Measurements from ENCODE around the gene FYN. TPM values are rescaled to one million over a fixed set of nuclear protein-coding genes. Genes with fewer than 3 reads are reported as not detected.

Gene FYN
- total RNA-seq, 1 experiment from 2014 or later = 18.5 TPM

DNA sequence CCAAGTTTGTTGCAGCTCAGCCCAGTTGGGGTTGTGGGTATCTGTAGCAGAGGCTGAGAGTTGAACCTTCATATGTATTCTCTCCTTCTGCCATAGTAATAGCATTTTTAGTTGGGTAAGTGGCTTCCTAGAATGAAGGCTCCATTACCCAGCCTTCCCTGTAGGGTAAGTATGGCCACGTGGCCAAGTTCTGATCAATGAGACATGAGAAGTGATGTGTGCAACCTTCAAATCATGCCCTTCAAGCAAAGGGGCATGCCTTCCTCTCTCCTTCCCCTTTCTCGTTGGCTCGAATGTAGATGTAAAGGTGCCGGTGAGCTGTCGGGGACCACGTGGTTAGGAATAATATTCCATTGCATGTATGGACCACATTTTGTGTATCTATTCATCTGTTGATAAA lies 254.8 kb downstream of the FYN start:
- no peak overlapping the region for H3K27ac ChIP-seq (ENCODE audit: low read depth, low read length)
- H3K4me2 ChIP-seq (ENCODE audit: low read length) = no peak overlapping the region
- TF ChIP-seq FOSL1 (IDR thresholded peaks at IDR 0.05; ENCODE audit: low read depth) = no peak
- TF ChIP-seq YY1 (IDR thresholded peaks at IDR 0.05; ENCODE audit: extremely low read depth, insufficient replicate concordance, low read depth, low read length) = no peak
- no peak for TF ChIP-seq SP1 (IDR thresholded peaks at IDR 0.05; ENCODE audit: low read depth)
- TF ChIP-seq POLR2A (IDR thresholded peaks at IDR 0.05; ENCODE audit: borderline replicate concordance, extremely low read depth, insufficient read depth, insufficient read length) = no peak
- TF ChIP-seq RAD21 (IDR thresholded peaks at IDR 0.05; ENCODE audit: low read depth) = no peak
- no peak for TF ChIP-seq ZNF274 (IDR thresholded peaks at IDR 0.05; ENCODE audit: low read depth, low read length)
- TF ChIP-seq, protein P1, sequence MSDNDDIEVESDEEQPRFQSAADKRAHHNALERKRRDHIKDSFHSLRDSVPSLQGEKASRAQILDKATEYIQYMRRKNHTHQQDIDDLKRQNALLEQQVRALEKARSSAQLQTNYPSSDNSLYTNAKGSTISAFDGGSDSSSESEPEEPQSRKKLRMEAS (IDR thresholded peaks at IDR 0.05) = no peak
- TF ChIP-seq, protein P2, sequence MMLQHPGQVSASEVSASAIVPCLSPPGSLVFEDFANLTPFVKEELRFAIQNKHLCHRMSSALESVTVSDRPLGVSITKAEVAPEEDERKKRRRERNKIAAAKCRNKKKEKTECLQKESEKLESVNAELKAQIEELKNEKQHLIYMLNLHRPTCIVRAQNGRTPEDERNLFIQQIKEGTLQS (IDR thresholded peaks at IDR 0.05) = no peak
- H3K9me3 ChIP-seq (ENCODE audit: control insufficient read depth in 1 of 2, insufficient read depth in 1 of 2, low read depth in 1 of 2, low read length in 2 of 2) = no peaks in the 10 kb centered on the region
- H3K4me3 ChIP-seq (replicated peaks in 1 of 2; ENCODE audit: low read depth in 1 of 2, low read length in 2 of 2) = no peak overlapping the region
- H3K4me1 ChIP-seq (ENCODE audit: control insufficient read depth in 1 of 2, insufficient read depth in 2 of 2, low read length in 2 of 2) = peaks cover 0 to 10% of the 10 kb centered on the region in 2 experiments; a peak in 2 of 4 replicates
- RAD21 ChIA-PET (ENCODE audit: low non-redundant PET in 1 of 2, low total read pairs in 2 of 2, uncharacterized antibody in 2 of 2, unreplicated experiment in 2 of 2) = no interaction called here
- H3K9ac ChIP-seq (ENCODE audit: low read length) = no peak overlapping the region
- intact Hi-C loops (cut with micrococcal nuclease) = no loop called here
- no TSS peak for BruUV-seq (replicated peaks)
- H2AFZ ChIP-seq (ENCODE audit: low read depth, low read length, poor library complexity, severe bottlenecking) = no peak overlapping the region
- POLR2A ChIA-PET = no interaction called here
- H3K36me3 ChIP-seq (ENCODE audit: control insufficient read depth in 1 of 2, insufficient read depth in 2 of 2, low read length in 2 of 2) = no peaks in the 10 kb centered on the region
- H3K9me2 ChIP-seq (ENCODE audit: insufficient read depth) = no peaks in the 10 kb centered on the region
- no peaks in the 10 kb centered on the region for H3K27me3 ChIP-seq (ENCODE audit: insufficient read depth, low read length)
- ATAC-seq (no peak), DNase-seq (ENCODE audit: low read depth, low spot score) (no peak)
- no peaks in the 10 kb centered on the region for H4K20me1 ChIP-seq (ENCODE audit: insufficient read depth)
- CTCF ChIA-PET = no interaction called here
- no peaks in the 10 kb centered on the region for H3K79me2 ChIP-seq (ENCODE audit: insufficient read depth, low read length)

DNA sequence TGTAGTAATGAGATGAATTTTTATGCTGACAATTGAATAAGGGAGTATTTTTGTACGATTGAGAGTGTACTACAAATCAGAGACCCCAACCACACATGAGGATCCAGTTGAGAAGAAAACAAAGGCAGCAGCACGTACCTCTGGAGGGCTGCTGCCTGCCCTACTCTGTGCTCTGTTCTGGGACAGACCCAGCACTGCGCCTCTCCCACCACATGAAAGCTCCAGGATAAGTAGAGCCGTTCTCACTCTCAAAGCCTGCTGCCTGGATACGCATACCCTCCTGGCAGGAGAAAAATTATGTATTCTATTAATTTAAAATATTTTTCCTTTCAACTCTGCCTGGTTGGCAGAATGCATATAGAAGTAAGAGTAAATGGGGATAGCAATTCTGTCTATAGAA lies 256.1 kb downstream of the FYN start:
- BruUV-seq (replicated peaks) = no TSS peak
- Histone ChIP-seq H3K27me3 (ENCODE audit: insufficient read depth, low read length) (no peaks in the 10 kb centered on the region), H3K9ac (ENCODE audit: low read length) (no peak overlapping the region), H3K9me2 (ENCODE audit: insufficient read depth) (no peaks in the 10 kb centered on the region), H3K36me3 (ENCODE audit: control insufficient read depth in 1 of 2, insufficient read depth in 2 of 2, low read length in 2 of 2) (no peaks in the 10 kb centered on the region), H3K4me3 (replicated peaks in 1 of 2; ENCODE audit: low read depth in 1 of 2, low read length in 2 of 2) (no peak overlapping the region), H3K79me2 (ENCODE audit: insufficient read depth, low read length) (no peaks in the 10 kb centered on the region), H2AFZ (ENCODE audit: low read depth, low read length, poor library complexity, severe bottlenecking) (no peak overlapping the region), H3K4me1 (ENCODE audit: control insufficient read depth in 1 of 2, insufficient read depth in 2 of 2, low read length in 2 of 2) (peaks cover 0 to 10% of the 10 kb centered on the region in 2 experiments; a peak in 2 of 4 replicates), H3K9me3 (ENCODE audit: control insufficient read depth in 1 of 2, insufficient read depth in 1 of 2, low read depth in 1 of 2, low read length in 2 of 2) (no peaks in the 10 kb centered on the region), H3K27ac (ENCODE audit: low read depth, low read length) (no peak overlapping the region), H3K4me2 (ENCODE audit: low read length) (no peak overlapping the region), H4K20me1 (ENCODE audit: insufficient read depth) (no peaks in the 10 kb centered on the region)
- RAD21 ChIA-PET (ENCODE audit: low non-redundant PET in 1 of 2, low total read pairs in 2 of 2, uncharacterized antibody in 2 of 2, unreplicated experiment in 2 of 2) = no interaction called here
- DNase-seq (ENCODE audit: low read depth, low spot score) (no peak), ATAC-seq (no peak)
- TF ChIP-seq ZNF274 (IDR thresholded peaks at IDR 0.05; ENCODE audit: low read depth, low read length) = no peak
- no peak for TF ChIP-seq CBX3 (IDR thresholded peaks at IDR 0.05; ENCODE audit: low read depth)
- TF ChIP-seq, protein P2 (IDR thresholded peaks at IDR 0.05) = no peak
- no peak for TF ChIP-seq ZFX (IDR thresholded peaks at IDR 0.05)
- TF ChIP-seq SP1 (IDR thresholded peaks at IDR 0.05; ENCODE audit: low read depth) = no peak
- intact Hi-C loops (cut with micrococcal nuclease) = no loop called here
- CTCF ChIA-PET = no interaction called here
- POLR2A ChIA-PET = no interaction called here
